Hepatocyte (in vitro differentiated cells): Measurements from ENCODE around the gene COL28A1. TPM values are rescaled to one million over a fixed set of nuclear protein-coding genes. Genes with fewer than 3 reads are reported as not detected.

Experiments
- DNase-seq: peaks from one replicate; pipeline ENCODE4 v3.0.0-alpha.2; 2016; ENCODE audit warnings: low spot score
- H2AFZ ChIP-seq: fragments of 200-600 bp; sonication (generic); 2 replicates; pipeline ENCODE4 v1.6.0; 2016; ENCODE audit warnings: antibody characterized with exemption, mild to moderate bottlenecking
- H3K27ac ChIP-seq: fragments of 200-600 bp; sonication (generic); 2 replicates; pipeline ENCODE4 v1.5.1; 2016; ENCODE audit warnings: mild to moderate bottlenecking
- H3K27me3 ChIP-seq: fragments of 200-600 bp; sonication (generic); 2 replicates; pipeline ENCODE4 v1.6.1; 2016
- H3K36me3 ChIP-seq: fragments of 200-600 bp; sonication (generic); replicated peaks from 2 replicates; pipeline ENCODE4 v1.5.1; 2016; ENCODE audit warnings: low read depth; ENCODE audit not compliant: insufficient read depth
- H3K4me1 ChIP-seq: fragments of 200-600 bp; sonication (generic); 2 replicates; pipeline ENCODE4 v1.5.1; 2016; ENCODE audit warnings: mild to moderate bottlenecking, moderate library complexity; ENCODE audit not compliant: insufficient read depth
- H3K4me2 ChIP-seq: fragments of 200-600 bp; sonication (generic); 2 replicates; pipeline ENCODE4 v1.6.0; 2016
- H3K4me3 ChIP-seq: fragments of 200-600 bp; sonication (generic); 2 replicates; pipeline ENCODE4 v1.5.1; 2016; ENCODE audit warnings: mild to moderate bottlenecking
- H3K79me2 ChIP-seq: fragments of 200-600 bp; sonication (generic); 2 replicates; pipeline ENCODE4 v1.6.0; 2017; ENCODE audit warnings: mild to moderate bottlenecking
- H3K9me2 ChIP-seq: fragments of 200-600 bp; sonication (generic); replicated peaks from 2 replicates; pipeline ENCODE4 v1.6.0; 2017; ENCODE audit warnings: mild to moderate bottlenecking; ENCODE audit not compliant: insufficient read depth
- H3K9me3 ChIP-seq: fragments of 200-600 bp; sonication (generic); 2 replicates; pipeline ENCODE4 v1.5.1; 2016; ENCODE audit warnings: low read depth, mild to moderate bottlenecking
- H4K20me1 ChIP-seq: fragments of 200-600 bp; sonication (generic); 2 replicates; pipeline ENCODE4 v1.6.0; 2016; ENCODE audit warnings: mild to moderate bottlenecking; ENCODE audit not compliant: insufficient read depth, poor library complexity, severe bottlenecking
- EZH2 ChIP-seq: fragments of 200-600 bp; sonication (generic); IDR thresholded peaks from 2 replicates; pipeline ENCODE4 v1.6.1; 2016; ENCODE audit warnings: antibody characterized with exemption, mild to moderate bottlenecking, borderline replicate concordance
- EZH2phosphoT487 ChIP-seq: fragments of 200-600 bp; sonication (generic); IDR thresholded peaks from one replicate; pipeline ENCODE4 v1.6.1; 2018; ENCODE audit warnings: antibody characterized with exemption, mild to moderate bottlenecking, low read depth, moderate library complexity; ENCODE audit not compliant: unreplicated experiment, severe bottlenecking
- WGBS: methylation state at CpG from one replicate; pipeline ENCODE4 v1.1.6; 2016; ENCODE audit warnings: low lambda C conversion rate; ENCODE audit errors: missing lambda C conversion rate; 5-methylcytosine and 5-hydroxymethylcytosine counted together
- polyA plus RNA-seq: library from polyadenylated mRNA; unstranded; fragments of >200 nt; fragmentation: Nextera tagmentation; extraction: Ambion mirVana; gene quantifications from 2 replicates; pipeline ENCODE4 v1.2.1, GENCODE V29; 2016
- total RNA-seq: library from RNA; depleted of rRNA; stranded (reverse); fragments of >200 nt; gene quantifications from 2 replicates; pipeline ENCODE4 v1.2.3, GENCODE V29; 2014
- TF ChIP-seq, protein P1 (sequence below): fragments of 200-600 bp; sonication (generic); IDR thresholded peaks from 2 replicates; pipeline ENCODE4 v1.5.1; 2016; ENCODE audit warnings: antibody characterized with exemption, mild to moderate bottlenecking; ENCODE audit not compliant: poor library complexity

The COL28A1 gene
- total and polyA plus RNA-seq, 2 experiments from 2014 or later = 0.28 to 0.47 TPM

DNA sequence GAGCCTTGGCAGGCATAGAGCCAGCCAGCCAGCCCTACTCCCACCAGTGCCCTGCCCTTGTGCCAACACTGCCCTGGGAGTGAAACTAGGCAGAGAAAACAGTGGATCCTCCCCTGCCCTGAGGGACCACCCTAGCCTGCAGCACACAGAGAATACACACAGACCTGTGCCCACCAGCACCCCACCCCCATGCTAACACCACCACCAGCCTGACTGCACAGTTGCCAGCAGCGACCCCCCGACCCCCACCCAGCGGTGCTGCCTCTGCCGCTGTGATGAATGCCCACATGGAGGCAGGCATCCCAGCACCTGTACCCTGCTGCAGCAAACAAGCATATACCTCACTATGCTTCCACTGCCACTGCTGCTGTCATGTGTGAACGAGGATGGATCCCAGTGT lies 21.6 kb upstream of the COL28A1 start:
- H3K27me3 ChIP-seq = no peaks in the 10 kb centered on the region
- TF ChIP-seq, protein P1, sequence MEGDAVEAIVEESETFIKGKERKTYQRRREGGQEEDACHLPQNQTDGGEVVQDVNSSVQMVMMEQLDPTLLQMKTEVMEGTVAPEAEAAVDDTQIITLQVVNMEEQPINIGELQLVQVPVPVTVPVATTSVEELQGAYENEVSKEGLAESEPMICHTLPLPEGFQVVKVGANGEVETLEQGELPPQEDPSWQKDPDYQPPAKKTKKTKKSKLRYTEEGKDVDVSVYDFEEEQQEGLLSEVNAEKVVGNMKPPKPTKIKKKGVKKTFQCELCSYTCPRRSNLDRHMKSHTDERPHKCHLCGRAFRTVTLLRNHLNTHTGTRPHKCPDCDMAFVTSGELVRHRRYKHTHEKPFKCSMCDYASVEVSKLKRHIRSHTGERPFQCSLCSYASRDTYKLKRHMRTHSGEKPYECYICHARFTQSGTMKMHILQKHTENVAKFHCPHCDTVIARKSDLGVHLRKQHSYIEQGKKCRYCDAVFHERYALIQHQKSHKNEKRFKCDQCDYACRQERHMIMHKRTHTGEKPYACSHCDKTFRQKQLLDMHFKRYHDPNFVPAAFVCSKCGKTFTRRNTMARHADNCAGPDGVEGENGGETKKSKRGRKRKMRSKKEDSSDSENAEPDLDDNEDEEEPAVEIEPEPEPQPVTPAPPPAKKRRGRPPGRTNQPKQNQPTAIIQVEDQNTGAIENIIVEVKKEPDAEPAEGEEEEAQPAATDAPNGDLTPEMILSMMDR = no peak
- TF ChIP-seq EZH2phosphoT487 (no peak), EZH2 (no peak)
- no peaks in the 10 kb centered on the region for H3K9me2 ChIP-seq
- peaks cover 4% of the 10 kb centered on the region for H3K4me1 ChIP-seq
- peaks cover 7% of the 10 kb centered on the region for H3K9me3 ChIP-seq
- no peaks in the 10 kb centered on the region for H3K79me2 ChIP-seq
- no peaks in the 10 kb centered on the region for H3K36me3 ChIP-seq
- H3K4me2 ChIP-seq = no peak overlapping the region
- no peak for DNase-seq
- 99% methylated on average over 5 of the region's 5 CpGs for WGBS
- H3K4me3 ChIP-seq = no peak overlapping the region
- no peaks in the 10 kb centered on the region for H4K20me1 ChIP-seq
- no peak overlapping the region for H2AFZ ChIP-seq
- no peak overlapping the region for H3K27ac ChIP-seq

DNA sequence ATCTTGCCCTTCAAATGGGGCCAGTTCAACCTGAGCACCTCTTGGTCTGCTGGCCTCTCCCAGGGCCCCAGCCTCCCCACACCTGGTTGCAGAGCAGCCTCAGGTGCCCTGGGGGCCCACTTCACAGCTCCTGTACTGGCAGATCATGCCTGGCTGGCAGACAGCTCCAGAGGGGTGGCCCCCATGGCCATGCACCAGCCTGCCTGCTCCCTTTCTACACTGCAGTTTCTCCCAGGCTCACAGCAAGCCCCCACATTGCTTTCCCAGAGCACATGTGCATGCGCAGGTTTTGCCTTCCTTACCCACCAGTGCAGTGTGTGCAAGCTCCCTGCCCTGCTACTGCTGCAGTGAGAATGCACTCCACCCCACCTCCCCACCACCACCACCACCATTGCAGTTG lies 21.2 kb upstream of the COL28A1 start:
- no peak for DNase-seq
- no peak overlapping the region for H3K4me3 ChIP-seq
- H3K9me2 ChIP-seq = no peaks in the 10 kb centered on the region
- no CpG with 5 or more reads among the region's 1 CpG for WGBS
- no peak overlapping the region for H2AFZ ChIP-seq
- no peak overlapping the region for H3K4me2 ChIP-seq
- H3K4me1 ChIP-seq = peaks cover 4% of the 10 kb centered on the region
- peaks cover 7% of the 10 kb centered on the region for H3K9me3 ChIP-seq
- no peak overlapping the region for H3K27ac ChIP-seq
- no peaks in the 10 kb centered on the region for H3K36me3 ChIP-seq
- H3K27me3 ChIP-seq = no peaks in the 10 kb centered on the region
- no peaks in the 10 kb centered on the region for H3K79me2 ChIP-seq
- no peaks in the 10 kb centered on the region for H4K20me1 ChIP-seq
- TF ChIP-seq EZH2 (no peak), EZH2phosphoT487 (no peak)
- TF ChIP-seq, protein P1 = no peak

DNA sequence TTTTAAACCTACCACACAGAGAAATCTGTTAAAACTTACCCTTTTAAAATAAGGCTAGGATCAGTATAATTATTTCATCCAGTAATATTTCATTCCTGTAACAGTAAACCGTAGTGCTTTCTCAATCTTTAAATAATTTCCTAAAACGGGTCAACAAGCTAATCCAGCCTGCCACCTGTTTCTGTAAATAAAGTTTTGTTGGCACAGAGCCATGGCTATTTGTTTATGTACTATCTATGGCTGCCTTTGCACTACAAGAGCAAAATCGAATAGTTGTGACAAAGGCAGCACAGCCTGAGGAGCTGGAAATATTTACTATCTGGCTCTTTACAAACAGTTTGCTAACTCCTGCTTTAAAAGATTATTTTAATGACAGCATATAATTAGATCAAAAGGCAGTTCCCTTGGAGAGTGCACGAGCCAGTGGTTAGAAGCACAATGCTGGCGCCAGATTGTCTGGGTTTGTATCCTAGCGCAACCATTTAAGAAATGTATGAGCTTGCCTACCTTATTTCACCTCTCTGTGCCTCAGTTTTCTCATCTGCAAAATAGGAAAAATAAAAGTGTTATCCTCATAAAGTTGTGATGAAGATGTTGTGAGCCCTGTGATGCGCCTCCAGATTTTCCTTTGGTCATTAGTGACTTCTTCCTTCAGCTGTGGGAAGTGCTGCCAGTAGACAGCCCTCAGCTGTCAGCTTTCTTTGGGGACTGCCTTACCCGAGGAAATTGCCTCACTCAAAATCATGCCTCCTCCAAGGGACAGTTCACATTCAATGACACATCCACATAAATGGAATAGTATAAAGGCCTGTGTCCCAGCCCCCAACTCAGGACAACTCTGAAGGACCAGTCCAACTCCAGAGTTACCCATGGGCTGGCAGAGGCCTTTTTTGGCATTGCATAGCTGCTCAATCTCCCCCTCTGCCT lies 19.2 kb upstream of the COL28A1 start:
- Histone ChIP-seq H3K27ac (no peak overlapping the region), H4K20me1 (no peaks in the 10 kb centered on the region)
- WGBS = 52% methylated on average over 8 of the region's 8 CpGs

More for the DNA sequence above, 19.2 kb upstream of the COL28A1 start:
- H3K27me3 ChIP-seq = no peaks in the 10 kb centered on the region
- H3K9me3 ChIP-seq = peaks cover 7% of the 10 kb centered on the region
- no peak for DNase-seq
- H3K36me3 ChIP-seq = no peaks in the 10 kb centered on the region
- peaks cover 4% of the 10 kb centered on the region for H3K4me1 ChIP-seq
- no peaks in the 10 kb centered on the region for H3K9me2 ChIP-seq
- H2AFZ ChIP-seq = no peak overlapping the region
- no peak overlapping the region for H3K4me3 ChIP-seq
- no peak overlapping the region for H3K4me2 ChIP-seq
- H3K79me2 ChIP-seq = no peaks in the 10 kb centered on the region
- no peak for TF ChIP-seq EZH2phosphoT487
- TF ChIP-seq EZH2 = no peak
- TF ChIP-seq, protein P1 = no peak
